H9 (cell line): ENCODE data around the gene HORMAD2. TPM values are rescaled to one million over a fixed set of nuclear protein-coding genes. Genes with fewer than 3 reads are reported as not detected.

Experiments
- DNase-seq: peaks from one replicate; pipeline ENCODE4 v3.0.0-alpha.2; 2017
- H2AFZ ChIP-seq: one replicate; pipeline ENCODE4 v1.6.1; 2013; ENCODE audit warnings: mild to moderate bottlenecking, low read length, control low read depth, moderate library complexity
- H2AK5ac ChIP-seq: 2 replicates; pipeline ENCODE4 v1.6.1; 2013; ENCODE audit warnings: low read length, control low read depth, mixed read lengths; ENCODE audit not compliant: insufficient read length
- H2BK120ac ChIP-seq: one replicate; pipeline ENCODE4 v1.6.1; 2013; ENCODE audit warnings: low read depth, mild to moderate bottlenecking, low read length, control low read depth, inconsistent platforms; ENCODE audit not compliant: poor library complexity, severe bottlenecking
- H2BK12ac ChIP-seq: 2 replicates; pipeline ENCODE4 v1.6.1; 2013; ENCODE audit warnings: low read length, control low read depth, mixed read lengths, low read depth; ENCODE audit not compliant: insufficient read length
- H2BK15ac ChIP-seq: 2 replicates; pipeline ENCODE4 v1.6.1; 2013; ENCODE audit warnings: low read depth, low read length, control low read depth
- H2BK20ac ChIP-seq: one replicate; pipeline ENCODE4 v1.6.1; 2013; ENCODE audit warnings: low read depth, mild to moderate bottlenecking, low read length, control low read depth, inconsistent platforms; ENCODE audit not compliant: poor library complexity, severe bottlenecking
- H2BK5ac ChIP-seq: 2 replicates; pipeline ENCODE4 v1.6.1; 2013; ENCODE audit warnings: low read length, control low read depth, mixed read lengths; ENCODE audit not compliant: insufficient read length
- H3K14ac ChIP-seq: 2 replicates; pipeline ENCODE4 v1.6.1; 2013; ENCODE audit warnings: low read length, control low read depth; ENCODE audit not compliant: insufficient read depth
- H3K18ac ChIP-seq: 2 replicates; pipeline ENCODE4 v1.6.1; 2013; ENCODE audit warnings: low read depth, mild to moderate bottlenecking, mixed read lengths, low read length, control low read depth; ENCODE audit not compliant: insufficient read length
- H3K23ac ChIP-seq: 2 replicates; pipeline ENCODE4 v1.6.1; 2013; ENCODE audit warnings: low read length, control low read depth, mixed read lengths, low read depth; ENCODE audit not compliant: insufficient read length
- H3K23me2 ChIP-seq: 2 replicates; pipeline ENCODE4 v1.6.1; 2013; ENCODE audit warnings: low read depth, mild to moderate bottlenecking, mixed read lengths, low read length, control low read depth; ENCODE audit not compliant: insufficient read length, poor library complexity, severe bottlenecking
- H3K27ac ChIP-seq: 2 replicates; pipeline ENCODE4 v1.5.1; 2013; ENCODE audit warnings: low read length, control low read depth, mixed read lengths, low read depth; ENCODE audit not compliant: insufficient read length
- H3K27me3 ChIP-seq: 2 replicates; pipeline ENCODE4 v1.6.1; 2013; ENCODE audit warnings: low read length, control low read depth, inconsistent platforms; ENCODE audit not compliant: insufficient read depth
- H3K4ac ChIP-seq: 2 replicates; pipeline ENCODE4 v1.6.1; 2013; ENCODE audit warnings: low read depth, mild to moderate bottlenecking, control low read depth, inconsistent platforms, low read length, moderate library complexity
- H3K4me1 ChIP-seq: 2 replicates; pipeline ENCODE4 v1.6.1; 2013; ENCODE audit warnings: low read length, control low read depth, inconsistent platforms; ENCODE audit not compliant: insufficient read depth
- H3K4me2 ChIP-seq: 2 replicates; pipeline ENCODE4 v1.6.1; 2013; ENCODE audit warnings: low read length, control low read depth, mixed read lengths; ENCODE audit not compliant: insufficient read length, insufficient read depth
- H3K56ac ChIP-seq: 2 replicates; pipeline ENCODE4 v1.6.1; 2013; ENCODE audit warnings: low read depth, mild to moderate bottlenecking, mixed read lengths, low read length, control low read depth; ENCODE audit not compliant: insufficient read length
- H3K79me1 ChIP-seq: 2 replicates; pipeline ENCODE4 v1.6.1; 2013; ENCODE audit warnings: low read depth, mild to moderate bottlenecking, moderate library complexity, low read length, control low read depth, inconsistent platforms; ENCODE audit not compliant: insufficient read depth, poor library complexity, severe bottlenecking
- H3K79me2 ChIP-seq: 2 replicates; pipeline ENCODE4 v1.6.1; 2013; ENCODE audit warnings: low read length, control low read depth, inconsistent platforms; ENCODE audit not compliant: insufficient read depth
- H3K9ac ChIP-seq: 2 replicates; pipeline ENCODE4 v1.6.1; 2013; ENCODE audit warnings: low read length, control low read depth, mixed read lengths; ENCODE audit not compliant: insufficient read length; ENCODE audit errors: extremely low read depth
- H3K9me3 ChIP-seq: one replicate; pipeline ENCODE4 v1.6.1; 2013; ENCODE audit warnings: low read depth, low read length, inconsistent platforms; ENCODE audit not compliant: control insufficient read depth
- H3T11ph ChIP-seq: one replicate; pipeline ENCODE4 v1.6.1; 2013; ENCODE audit warnings: mild to moderate bottlenecking, low read length, control low read depth, inconsistent platforms
- H4K20me1 ChIP-seq: one replicate; pipeline ENCODE4 v1.6.1; 2013; ENCODE audit not compliant: control insufficient read depth, insufficient read length, insufficient read depth
- H4K5ac ChIP-seq: 2 replicates; pipeline ENCODE4 v1.6.1; 2013; ENCODE audit warnings: low read depth, mild to moderate bottlenecking, mixed read lengths, low read length, control low read depth; ENCODE audit not compliant: insufficient read length
- H4K8ac ChIP-seq: replicated peaks from 2 replicates; pipeline ENCODE4 v1.6.1; 2013; ENCODE audit warnings: low read length, control low read depth, mixed read lengths, low read depth; ENCODE audit not compliant: insufficient read length
- H4K91ac ChIP-seq: 2 replicates; pipeline ENCODE4 v1.6.1; 2013; ENCODE audit warnings: low read depth, mild to moderate bottlenecking, moderate library complexity, mixed read lengths, low read length, control low read depth; ENCODE audit not compliant: insufficient read length
- H3K27ac Mint-ChIP-seq, 3 experiments: 2 replicates in 2 of 3; 3 replicates in 1 of 3; pipeline ENCODE4 v1.8.0; 2020 to 2021; ENCODE audit warnings: mixed read lengths in 3 of 3, mild to moderate bottlenecking in 1 of 3, moderate library complexity in 1 of 3
- H3K27me3 Mint-ChIP-seq: 2 replicates; pipeline ENCODE4 v1.8.0; 2021; ENCODE audit warnings: low read depth, mild to moderate bottlenecking, moderate library complexity, mixed read lengths
- H3K36me3 Mint-ChIP-seq, 3 experiments: 2 replicates in 2 of 3; 3 replicates in 1 of 3; pipeline ENCODE4 v1.8.0; 2020 to 2021; ENCODE audit warnings: low read depth in 3 of 3, mixed read lengths in 3 of 3; ENCODE audit not compliant: insufficient read depth in 1 of 3
- H3K4me1 Mint-ChIP-seq, 2 experiments: 2 replicates each; pipeline ENCODE4 v1.8.0; 2020; ENCODE audit warnings: mixed read lengths in 2 of 2
- H3K4me3 Mint-ChIP-seq, 2 experiments: 2 replicates in 1 of 2; 3 replicates in 1 of 2; pipeline ENCODE4 v1.8.0; 2020 to 2021; ENCODE audit warnings: mild to moderate bottlenecking in 2 of 2, mixed read lengths in 2 of 2, moderate library complexity in 1 of 2
- H3K9me3 Mint-ChIP-seq, 2 experiments: 2 replicates in 1 of 2; 3 replicates in 1 of 2; pipeline ENCODE4 v1.8.0; 2020; ENCODE audit warnings: mild to moderate bottlenecking in 2 of 2, mixed read lengths in 2 of 2, moderate library complexity in 1 of 2
- CTCF ChIP-seq: fragments of 200-600 bp; sonication (generic); conservative IDR thresholded peaks from 3 replicates; pipeline ENCODE4 v1.8.0; 2021; ENCODE audit warnings: antibody characterized with exemption, mild to moderate bottlenecking
- WGBS: extraction: QIAGEN DNeasy Blood & Tissue Kit; methylation state at CpG from one replicate; pipeline ENCODE4 v1.1.7; 2013; ENCODE audit warnings: missing lambda C conversion rate, low lambda C conversion rate, mixed read lengths; ENCODE audit not compliant: insufficient read length; ENCODE audit errors: extremely low coverage; 5-methylcytosine and 5-hydroxymethylcytosine counted together
- total RNA-seq: library from RNA; stranded (reverse); gene quantifications from 2 replicates; pipeline ENCODE4 v1.2.1, GENCODE V29; 2021

HORMAD2 gene
- total RNA-seq, 1 experiment from 2014 or later, result not detected

- H3K79me2 ChIP-seq, result no peaks in the 10 kb centered on the region
- H3K79me1 ChIP-seq, result no peaks in the 10 kb centered on the region
- DNase-seq, result no peak
- H3K27me3 ChIP-seq, result no peaks in the 10 kb centered on the region
- no peak overlapping the region for H2BK12ac ChIP-seq
- no peaks in the 10 kb centered on the region for H3K23me2 ChIP-seq
- WGBS, result no CpG with 5 or more reads among the region's 2 CpGs
- H3K4me1 ChIP-seq, result no peaks in the 10 kb centered on the region
- H3K56ac ChIP-seq, result no peak overlapping the region
- no peak overlapping the region for H3T11ph ChIP-seq
- Mint-ChIP-seq H3K4me1 (no peaks in the 10 kb centered on the region), H3K9me3 (peaks cover 4 to 17% of the 10 kb centered on the region in 2 experiments; a peak in 4 of 5 replicates), H3K36me3 (no peaks in the 10 kb centered on the region), H3K27me3 (peaks cover 13% of the 10 kb centered on the region), H3K4me3 (no peak overlapping the region), H3K27ac (no peak overlapping the region)
- no peak overlapping the region for H3K18ac ChIP-seq
- H2BK120ac ChIP-seq, result no peak overlapping the region
- H3K14ac ChIP-seq, result no peak overlapping the region
- TF ChIP-seq CTCF, result no peak
- H2BK20ac ChIP-seq, result no peak overlapping the region
- H2BK15ac ChIP-seq, result no peak overlapping the region
- no peaks in the 10 kb centered on the region for H3K9me3 ChIP-seq
- H3K27ac ChIP-seq, result no peak overlapping the region
- no peak overlapping the region for H3K23ac ChIP-seq
- H3K4me2 ChIP-seq, result no peak overlapping the region
- no peak overlapping the region for H3K9ac ChIP-seq
- no peak overlapping the region for H4K91ac ChIP-seq
- H2AK5ac ChIP-seq, result no peak overlapping the region
- no peak overlapping the region for H3K4ac ChIP-seq
- no peak overlapping the region for H2BK5ac ChIP-seq
- no peak overlapping the region for H4K8ac ChIP-seq
- H2AFZ ChIP-seq, result no peak overlapping the region
- H4K20me1 ChIP-seq, result no peaks in the 10 kb centered on the region
- H4K5ac ChIP-seq, result no peak overlapping the region
These were observed 63.0 kb downstream of the HORMAD2 start for GRCh38 chr22:30143265-30143664.
